Vagina (tissue), 2 donors: Measurements from ENCODE around the gene FAU.

Source experiments
- CTCF ChIP-seq, 3 experiments: fragments of 450-650 bp in 2 of 3; fragments of 200-600 bp in 1 of 3; sonication (generic) in 1 of 3; IDR thresholded peaks; one replicate each; pipeline ENCODE4 v1.5.1; 2017 to 2019; ENCODE audit warnings: antibody characterized with exemption in 3 of 3, mild to moderate bottlenecking in 2 of 3, moderate library complexity in 2 of 3
- POLR2A ChIP-seq, 2 donors: fragments of 450-650 bp; IDR thresholded peaks; one replicate each; pipeline ENCODE4 v1.6.1; 2017; ENCODE audit warnings: antibody characterized with exemption in 2 of 2, mild to moderate bottlenecking in 2 of 2, moderate library complexity in 2 of 2

DNA sequence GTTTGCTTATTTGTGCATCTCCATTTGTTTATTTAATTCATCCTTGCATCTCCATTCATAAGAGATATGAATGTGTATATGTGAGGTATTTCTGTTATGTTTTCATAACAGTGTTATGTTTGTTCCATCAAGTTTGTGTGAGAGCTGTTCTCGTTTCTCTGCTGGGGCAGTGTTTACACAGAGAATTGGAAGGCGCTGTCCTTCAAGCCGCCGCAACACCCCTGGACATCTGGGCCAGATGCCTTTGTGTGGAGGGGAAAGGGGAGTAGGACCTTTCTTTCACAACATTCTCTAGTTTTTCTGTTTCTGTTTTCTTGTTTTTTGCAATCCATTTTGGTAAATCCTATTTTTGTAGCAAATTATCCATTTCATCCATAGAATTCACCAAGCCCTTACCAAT is 17.3 kb downstream of the FAU start:
- TF ChIP-seq CTCF (IDR thresholded peaks at IDR 0.05) (no peak), POLR2A (IDR thresholded peaks at IDR 0.05) (no peak)
